ENCODE results near the gene DUSP12. TPM values are rescaled to one million over a fixed set of nuclear protein-coding genes. Genes with fewer than 3 reads are reported as not detected.
"Not testable (repeated sequence)": the region's sequence is repeated elsewhere in the genome, so short reads cannot be mapped to it uniquely, and the experiment has no call there.

DUSP12 gene
- polyA plus RNA-seq, 3 donors, result 15.0 to 26.2 (median 21.4) TPM

DNA sequence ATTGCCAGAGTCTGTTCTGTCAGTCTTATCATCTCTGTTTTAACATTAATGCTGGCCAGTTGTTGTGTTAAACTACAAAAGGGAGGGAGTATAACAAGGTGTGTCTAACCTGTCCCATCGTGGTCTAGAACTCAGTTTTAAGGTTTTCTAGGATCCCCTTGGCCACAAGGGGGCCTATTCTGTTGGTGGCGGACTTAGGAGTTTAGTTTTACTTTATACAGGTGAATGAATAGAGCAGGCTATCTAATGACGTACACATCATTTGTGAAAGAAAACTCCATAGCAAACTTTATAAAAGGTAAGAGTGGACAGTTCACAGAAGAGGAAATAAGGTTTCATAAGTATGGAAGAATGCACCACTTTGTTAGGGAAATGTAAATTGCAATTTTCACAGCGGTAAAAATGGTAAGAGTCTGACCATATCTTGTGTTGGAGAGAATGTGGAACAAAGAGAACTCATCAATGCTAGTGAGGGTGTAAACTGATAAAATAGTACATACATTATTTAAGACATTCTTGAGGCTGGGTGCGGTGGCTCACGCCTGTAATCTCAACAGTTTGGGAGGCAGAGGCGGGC, 14.0 kb downstream of the DUSP12 start:
- 66 to 79% (median 66%) methylated on average over 7 of the region's 7 CpGs for WGBS, 3 donors
- no peak overlapping the region for H3K27ac ChIP-seq (ENCODE audit: low read depth, low read length)

DNA sequence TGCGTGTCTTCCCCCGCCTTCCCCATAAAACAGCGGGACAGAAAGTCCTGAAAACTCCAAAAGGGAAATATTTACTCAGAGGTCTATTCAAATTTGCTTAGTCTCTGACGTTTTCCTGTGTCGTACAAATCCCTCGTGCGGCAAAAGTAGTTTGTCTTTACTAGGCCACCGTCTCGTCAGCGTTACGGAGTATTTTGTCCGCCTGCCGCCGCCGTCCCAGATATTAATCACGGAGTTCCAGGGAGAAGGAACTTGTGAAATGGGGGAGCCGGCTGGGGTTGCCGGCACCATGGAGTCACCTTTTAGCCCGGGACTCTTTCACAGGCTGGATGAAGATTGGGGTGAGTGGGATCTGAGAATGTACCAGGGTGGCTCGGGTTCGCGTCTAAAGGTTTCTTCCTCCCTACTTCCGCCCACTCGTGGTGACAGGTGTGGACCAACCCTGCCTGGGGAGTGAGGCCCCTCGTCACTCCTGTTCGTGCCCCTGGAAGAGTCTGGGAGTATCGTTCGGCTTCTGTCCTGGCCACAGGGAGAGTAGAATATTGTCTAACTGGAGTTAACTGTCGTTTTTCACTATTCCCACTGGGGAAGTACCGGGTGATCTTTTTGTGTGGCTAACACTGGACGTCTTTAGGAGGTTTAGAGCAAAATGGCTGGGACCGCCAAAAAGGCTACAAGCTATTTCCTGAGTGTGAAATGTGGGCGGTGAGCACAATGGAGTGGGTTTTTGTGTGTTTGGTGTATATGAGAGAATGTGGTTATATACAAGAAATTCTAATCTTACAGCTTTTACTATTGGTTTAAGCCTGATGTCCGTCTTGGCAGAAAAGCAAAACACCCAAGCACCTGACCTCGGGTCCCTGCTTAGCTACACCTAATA, 16.8 kb downstream of the DUSP12 start, which contains the start of gene ATF6:
Gene ATF6 (plus strand): TSS at position 219 of the 880 bp plus-strand sequence. CDS start 41 bp downstream, at position 260.
- H3K27ac ChIP-seq (ENCODE audit: low read depth, low read length), result no peak within 1 kb of the TSS
- 0 to 1% (median 1%) methylated on average over 35 of the region's 35 CpGs for WGBS, 3 donors

DNA sequence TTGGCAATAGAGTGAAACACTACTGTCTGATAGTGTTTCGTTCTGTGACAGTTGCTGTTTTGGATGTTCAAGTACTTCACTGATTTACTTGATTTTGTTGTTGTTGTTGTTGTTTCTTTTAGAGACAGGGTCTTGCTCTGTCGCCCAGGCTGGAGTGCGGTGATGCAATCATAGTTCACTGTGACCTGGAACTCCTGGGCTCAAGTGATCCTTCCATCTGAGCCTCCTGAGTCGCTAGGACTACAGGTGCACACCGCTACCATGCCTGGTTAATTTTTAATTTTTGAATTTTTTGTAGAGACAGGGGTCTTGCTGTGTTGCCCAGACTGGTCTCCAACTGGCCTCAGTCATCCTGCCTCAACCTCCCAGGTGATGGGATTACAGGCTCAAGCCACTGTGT, 18.9 kb downstream of the DUSP12 start:
- whole genome bisulfite sequencing, 3 donors, result 94 to 97% (median 96%) methylated on average over 5 of the region's 5 CpGs
- no peak overlapping the region for H3K27ac ChIP-seq (ENCODE audit: low read depth, low read length)

DNA sequence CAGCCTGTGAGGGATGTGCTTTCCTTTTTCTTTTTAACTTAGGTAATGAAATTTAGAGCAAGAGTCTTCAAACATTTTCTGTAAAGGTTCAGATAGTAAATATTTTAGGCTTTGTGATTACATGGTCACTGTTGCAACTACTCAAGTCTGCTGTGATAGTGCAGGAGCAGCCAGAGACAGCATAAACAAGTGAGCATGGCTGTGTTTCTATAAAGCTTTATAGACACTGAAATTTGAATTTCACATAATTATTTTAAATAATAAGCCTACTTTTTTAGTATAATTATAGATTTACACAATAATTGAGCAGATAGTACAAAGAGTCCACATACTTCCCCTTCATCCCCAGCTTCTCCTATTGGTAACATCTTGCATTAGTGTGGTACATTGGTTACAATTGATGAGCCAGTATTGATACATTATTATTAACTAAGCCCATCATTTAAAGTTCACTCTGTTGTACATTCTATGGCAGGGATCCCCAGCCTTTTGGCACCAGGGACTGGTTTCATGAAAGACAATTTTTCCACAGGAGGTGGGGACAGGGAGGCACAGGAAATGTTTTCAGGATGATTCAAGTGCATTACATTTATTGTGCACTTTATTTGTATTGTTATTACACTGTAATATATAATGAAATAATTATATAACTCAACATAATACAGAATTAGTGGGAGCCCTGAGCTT, 19.5 kb downstream of the DUSP12 start:
- no peak overlapping the region for H3K27ac ChIP-seq (ENCODE audit: low read depth, low read length)

DNA sequence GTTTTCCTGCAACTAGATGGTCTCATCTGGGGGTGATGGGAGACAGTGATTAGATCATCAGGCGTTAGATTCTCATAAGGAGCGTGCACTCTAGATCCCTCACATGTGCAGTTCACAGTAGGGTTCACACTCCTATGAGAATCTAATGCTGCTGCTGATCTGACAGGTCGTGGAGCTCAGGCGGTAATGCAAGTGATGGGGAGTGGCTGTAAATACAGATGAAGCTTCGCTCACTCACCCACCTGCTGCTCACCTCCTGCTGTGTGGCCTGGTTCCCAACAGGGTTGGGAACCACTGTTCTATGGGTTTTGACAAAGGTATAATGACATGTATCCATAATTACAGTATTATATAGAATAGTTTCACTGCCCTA, 20.1 kb downstream of the DUSP12 start:
- H3K27ac ChIP-seq (ENCODE audit: low read depth, low read length), result not testable (repeated sequence)
- WGBS, 3 donors, result 89% methylated on average over 5 of the region's 5 CpGs

DNA sequence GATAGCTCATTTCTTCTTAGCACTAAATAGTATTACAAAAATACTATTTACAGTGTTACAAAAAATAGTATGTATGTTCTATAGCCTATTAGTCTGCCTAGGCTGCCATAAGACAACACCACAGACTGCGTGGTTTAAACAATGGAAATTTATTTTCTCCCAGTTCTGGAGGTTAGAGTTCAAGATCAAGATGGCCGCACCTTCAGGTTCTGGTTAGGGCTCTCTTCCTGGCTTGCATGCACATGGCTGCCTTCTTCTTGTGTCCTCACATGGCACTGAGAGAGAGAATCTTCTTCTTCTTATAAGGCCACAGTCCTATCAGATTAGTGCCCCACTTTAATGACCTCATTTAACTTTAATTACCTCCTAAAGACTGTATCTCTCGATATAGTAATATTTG, 20.7 kb downstream of the DUSP12 start:
- H3K27ac ChIP-seq (ENCODE audit: low read depth, low read length), result no peak overlapping the region
- WGBS, 3 donors, result 94 to 95% (median 94%) methylated on average over 3 of the region's 3 CpGs

DNA sequence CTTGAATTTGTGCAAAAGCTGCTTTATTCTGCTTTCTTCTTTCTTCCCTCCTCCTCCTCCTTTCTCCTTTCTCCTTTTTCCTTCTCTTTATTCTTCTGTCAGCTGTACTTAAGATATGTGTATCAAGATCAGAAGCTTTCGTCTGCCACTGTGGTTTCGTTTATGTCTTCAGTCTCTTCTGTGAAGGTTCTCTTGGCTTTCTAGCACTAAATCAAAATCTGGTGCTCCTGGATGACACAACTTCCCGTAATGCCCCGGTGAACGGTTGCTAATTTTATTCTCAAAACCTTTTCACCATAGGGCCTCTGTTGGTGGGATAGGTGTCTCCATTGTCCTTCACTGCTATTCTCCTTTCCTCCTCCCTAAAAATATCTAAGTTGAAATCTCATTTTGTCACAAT, 21.6 kb downstream of the DUSP12 start:
- 39 to 73% (median 46%) methylated on average over 5 of the region's 5 CpGs for WGBS, 3 donors
- no peak overlapping the region for H3K27ac ChIP-seq (ENCODE audit: low read depth, low read length)

DNA sequence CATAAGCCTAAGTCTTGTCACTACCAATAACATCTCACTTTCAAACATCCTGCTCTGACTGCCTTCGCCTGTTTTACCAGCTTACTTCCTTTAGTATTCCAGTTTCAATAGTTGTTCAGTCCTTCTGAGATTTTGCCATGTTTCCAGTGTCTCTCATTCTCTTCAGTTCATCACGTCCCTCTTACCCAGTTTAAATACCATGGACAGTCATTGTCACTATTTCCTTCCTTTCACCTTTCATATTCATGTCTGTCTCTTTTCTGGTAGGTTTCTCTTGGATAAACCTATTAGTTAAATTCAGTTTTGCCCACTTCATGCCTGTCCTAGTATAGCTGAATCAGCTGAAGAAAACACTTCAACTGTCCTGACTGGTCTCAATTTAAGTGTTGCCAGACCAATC, 22.4 kb downstream of the DUSP12 start:
- 60 to 89% (median 73%) methylated on average over 2 of the region's 2 CpGs for WGBS, 3 donors
- H3K27ac ChIP-seq (ENCODE audit: low read depth, low read length), result no peak overlapping the region

DNA sequence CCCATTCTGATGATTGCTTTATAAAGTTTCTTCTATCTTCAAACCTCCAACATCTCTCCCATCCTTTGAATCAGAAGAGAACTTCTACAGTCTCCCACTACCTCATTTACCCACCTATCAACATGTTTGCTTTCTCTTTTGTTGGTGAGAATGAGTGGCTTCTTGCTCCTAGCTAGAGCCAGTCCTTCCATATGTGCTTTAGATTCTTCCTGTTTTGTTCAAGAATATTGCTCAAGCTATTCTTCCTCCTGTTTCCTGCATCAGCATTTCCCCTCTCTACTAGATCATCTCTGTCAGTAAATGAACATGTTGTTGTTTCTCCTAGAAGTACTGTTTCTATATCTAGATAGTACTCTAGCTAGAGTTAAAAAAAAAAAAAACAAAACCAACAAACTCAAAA, 22.8 kb downstream of the DUSP12 start:
- H3K27ac ChIP-seq (ENCODE audit: low read depth, low read length), result no peak overlapping the region

DNA sequence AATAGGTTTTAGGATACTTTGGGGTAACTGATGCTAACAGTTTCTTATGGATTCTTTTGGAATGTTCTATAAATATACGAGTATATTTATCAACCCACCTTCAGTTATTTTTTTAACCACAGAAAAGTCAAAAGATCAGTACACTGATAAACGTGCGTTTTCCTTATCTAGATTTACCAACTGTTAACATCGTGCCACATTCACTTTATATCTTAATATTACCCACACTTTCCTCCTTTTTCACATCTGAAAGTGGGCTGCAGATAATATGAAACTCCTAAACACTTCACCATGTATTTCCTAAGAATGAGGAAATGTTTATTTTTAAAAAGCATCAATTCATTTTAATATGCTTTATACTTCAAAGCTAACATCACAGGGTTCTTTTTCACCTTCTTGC, 24.2 kb downstream of the DUSP12 start:
- H3K27ac ChIP-seq (ENCODE audit: low read depth, low read length), result no peak overlapping the region
- 47 to 53% (median 48%) methylated on average over 4 of the region's 4 CpGs for WGBS, 3 donors

DNA sequence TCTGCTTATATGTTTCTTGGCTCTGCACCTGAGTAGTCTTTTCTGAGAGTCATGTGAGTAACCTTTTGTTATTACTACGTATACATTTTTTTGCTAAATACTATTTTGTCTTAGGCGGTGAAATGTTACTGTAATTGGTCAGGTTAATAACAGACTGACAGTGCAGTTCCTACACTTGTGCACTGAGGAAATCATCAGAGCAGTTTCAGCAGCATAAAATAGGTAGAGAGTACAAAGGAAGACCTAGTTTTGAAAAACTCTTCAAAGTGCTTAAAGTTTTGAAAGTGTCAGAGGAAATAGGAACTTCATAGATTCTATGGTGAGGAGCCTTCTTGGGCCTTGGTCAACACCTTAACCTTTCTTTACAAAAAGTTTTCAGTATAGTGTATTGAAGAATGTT, 27.7 kb downstream of the DUSP12 start:
- 84 to 92% (median 85%) methylated on average over 2 of the region's 2 CpGs for WGBS, 3 donors
- no peak overlapping the region for H3K27ac ChIP-seq (ENCODE audit: low read depth, low read length)

DNA sequence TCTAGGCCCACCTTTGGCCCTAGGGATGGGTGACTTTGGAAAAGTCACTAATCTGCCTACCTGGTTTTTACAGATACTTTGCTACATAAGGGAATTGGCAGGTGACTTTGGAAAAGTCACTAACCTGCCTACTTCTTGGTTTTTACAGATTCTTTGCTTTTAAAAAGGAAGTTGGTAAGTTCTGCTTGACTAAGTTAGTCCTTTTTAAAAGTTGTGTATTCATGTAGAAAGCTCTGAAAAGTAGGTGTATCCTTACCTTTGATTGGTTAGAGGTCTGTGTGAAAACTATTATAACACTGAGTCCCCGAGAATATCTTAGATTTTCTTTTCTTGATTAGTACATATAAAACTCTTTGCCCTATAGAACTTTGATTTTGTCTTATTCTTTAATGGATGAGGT, 28.9 kb downstream of the DUSP12 start:
- 92 to 94% (median 93%) methylated on average over 1 of the region's 1 CpG for WGBS, 3 donors

DNA sequence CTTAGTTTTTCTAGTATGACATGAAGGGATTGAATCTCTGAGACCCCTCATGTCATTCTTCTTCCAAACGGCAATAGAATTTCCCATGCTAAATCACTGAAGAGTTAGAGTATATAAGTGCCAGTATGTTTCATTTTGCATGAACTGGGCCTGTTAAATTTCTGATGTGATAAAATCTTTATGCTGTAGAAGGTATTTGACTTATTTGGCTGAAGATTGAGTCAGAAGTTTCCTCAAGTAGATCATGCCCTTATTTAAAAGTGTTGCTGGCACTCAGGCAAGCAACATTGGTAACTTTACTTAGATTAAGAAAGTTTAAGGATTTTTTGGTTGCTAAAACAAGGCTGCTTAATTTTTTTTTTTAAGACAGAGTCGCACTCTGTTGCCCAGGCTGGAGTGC, 29.8 kb downstream of the DUSP12 start:
- WGBS, 3 donors, result 87 to 92% (median 88%) methylated on average over 2 of the region's 2 CpGs
- H3K27ac ChIP-seq (ENCODE audit: low read depth, low read length), result no peak overlapping the region

More for the DNA sequence above, 28.9 kb downstream of the DUSP12 start:
- H3K27ac ChIP-seq (ENCODE audit: low read depth, low read length), result no peak overlapping the region

DNA sequence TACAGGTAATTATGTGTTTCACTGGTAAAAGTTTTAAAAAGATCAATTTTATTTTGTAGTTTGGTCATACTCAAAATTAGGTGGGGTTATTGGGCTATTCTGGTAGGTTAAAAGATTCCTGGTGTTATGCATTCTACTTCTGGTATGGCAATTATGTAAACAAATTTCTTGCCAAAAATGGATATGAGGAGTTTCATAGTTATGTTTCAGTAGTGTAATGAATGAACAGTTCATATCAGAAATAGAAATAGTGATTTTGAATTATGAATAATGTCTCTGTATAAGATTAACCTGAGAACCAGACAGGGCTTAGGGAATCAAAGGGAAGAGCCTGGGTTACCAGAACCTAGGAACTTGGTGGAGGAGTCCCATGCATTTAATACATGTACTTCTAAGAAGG, 32.4 kb downstream of the DUSP12 start:
- no peak overlapping the region for H3K27ac ChIP-seq (ENCODE audit: low read depth, low read length)

DNA sequence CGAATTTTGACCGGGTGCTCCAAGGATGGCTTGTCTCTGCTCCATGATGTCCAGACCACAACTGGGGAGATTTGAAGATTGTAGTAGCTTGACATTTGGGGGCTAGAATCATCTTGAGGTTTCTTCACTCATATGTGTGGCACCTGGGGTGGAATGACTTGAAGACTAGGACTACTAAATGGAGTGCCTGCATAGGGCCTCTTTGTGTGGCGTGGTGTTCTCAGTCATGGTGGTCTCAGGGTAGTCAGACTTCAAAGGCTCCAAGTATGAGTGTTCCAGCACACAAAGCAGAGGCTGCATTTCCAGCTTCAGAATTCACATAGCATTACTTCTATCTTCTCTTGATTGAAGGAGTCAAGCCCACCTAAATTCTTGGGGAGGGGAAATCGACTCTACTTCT, 33.3 kb downstream of the DUSP12 start:
- H3K27ac ChIP-seq (ENCODE audit: low read depth, low read length), result no peak overlapping the region
- WGBS, 3 donors, result 94 to 99% (median 97%) methylated on average over 4 of the region's 4 CpGs

DNA sequence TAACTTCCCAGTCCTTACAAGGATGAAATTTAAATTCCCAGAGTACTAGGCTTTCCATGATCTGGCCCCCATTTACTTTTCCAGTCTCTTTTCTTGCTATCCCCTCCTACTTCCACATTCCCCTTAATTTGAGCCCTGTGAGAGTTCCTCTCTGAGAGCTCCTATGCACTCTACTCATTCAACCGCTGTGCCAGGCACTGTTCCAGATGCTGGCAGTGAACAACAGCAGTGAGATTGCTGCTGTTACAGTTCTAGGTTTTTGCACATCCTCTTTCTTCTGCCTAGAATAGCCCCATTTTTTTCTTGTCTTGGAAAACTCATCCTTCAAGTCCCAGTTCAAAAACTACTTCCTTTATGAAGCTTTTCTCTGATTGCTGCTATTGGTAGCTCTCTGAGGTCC, 35.4 kb downstream of the DUSP12 start:
- H3K27ac ChIP-seq (ENCODE audit: low read depth, low read length), result no peak overlapping the region
- 88 to 92% (median 90%) methylated on average over 1 of the region's 1 CpG for WGBS, 3 donors

DNA sequence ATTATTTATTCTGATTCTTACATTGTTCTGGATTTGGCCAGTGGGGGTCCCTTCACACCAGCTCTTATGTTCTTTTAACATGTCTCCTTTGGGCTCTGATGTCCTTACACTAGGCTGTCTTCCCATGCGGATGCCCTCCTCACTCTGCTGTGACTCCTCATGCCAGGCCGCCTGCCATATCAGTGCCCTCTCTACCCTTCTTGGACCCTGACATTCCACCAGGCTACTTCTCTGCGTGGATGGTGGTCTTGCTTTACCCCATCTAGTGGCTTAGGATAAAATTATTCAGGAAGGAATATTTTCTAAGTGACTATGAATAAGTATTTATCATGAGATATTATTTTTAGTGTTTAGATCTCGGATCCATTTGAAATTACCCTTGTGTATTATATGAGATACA, 37.8 kb downstream of the DUSP12 start:
- H3K27ac ChIP-seq (ENCODE audit: low read depth, low read length), result no peak overlapping the region
- 76 to 84% (median 82%) methylated on average over 4 of the region's 4 CpGs for WGBS, 3 donors

DNA sequence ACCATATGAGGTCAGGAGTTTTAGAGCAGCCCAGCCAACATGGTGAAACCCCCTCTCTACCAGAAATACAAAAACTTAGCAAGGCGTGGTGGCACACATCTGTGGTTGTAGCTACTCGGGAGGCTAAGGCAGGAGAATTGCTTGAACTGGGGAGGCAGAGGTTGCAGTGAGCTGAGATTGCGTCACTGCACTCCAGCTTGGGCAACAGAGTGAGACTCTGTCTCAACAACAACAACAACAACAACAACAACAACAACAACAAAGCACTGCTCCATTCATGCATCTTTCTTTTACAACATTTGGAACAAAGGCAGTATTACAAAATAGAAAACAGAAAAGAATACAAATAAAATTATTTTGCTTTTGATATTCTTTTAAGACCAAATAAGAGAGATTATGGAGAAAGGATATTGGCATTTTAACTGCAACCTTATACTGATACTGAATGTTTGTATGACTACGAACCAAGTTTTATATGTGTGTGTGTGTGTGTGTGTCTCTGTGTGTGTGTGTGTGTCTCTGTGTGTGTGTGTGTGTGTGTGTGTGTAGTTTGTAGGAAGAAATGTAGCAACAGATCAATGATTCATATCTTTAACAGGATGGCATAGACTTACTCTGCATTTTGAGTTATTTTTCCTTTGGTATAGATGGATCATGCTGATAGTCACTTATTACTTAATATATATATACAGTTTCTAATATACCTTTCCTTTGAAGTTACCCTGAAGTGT, 41.2 kb downstream of the DUSP12 start:
- H3K27ac ChIP-seq (ENCODE audit: low read depth, low read length), result no peak overlapping the region
- 81 to 93% (median 82%) methylated on average over 4 of the region's 4 CpGs for WGBS, 3 donors

Measured in adipose tissue (tissue), 3 donors.